GM23248 (cell line): ENCODE results near the gene OPRL1. TPM values are rescaled to one million over a fixed set of nuclear protein-coding genes. Genes with fewer than 3 reads are reported as not detected.

ENCODE experiments used
- DNase-seq: peaks from one replicate; pipeline ENCODE4 v3.0.0-alpha.2; 2015
- H2AFZ ChIP-seq: fragments of 200-600 bp; sonication (generic); 2 replicates; pipeline ENCODE4 v1.6.1; 2016; ENCODE audit warnings: antibody characterized with exemption
- H3F3A ChIP-seq: fragments of 200-600 bp; sonication (generic); 2 replicates; pipeline ENCODE4 v1.6.1; 2016; ENCODE audit warnings: mild to moderate bottlenecking, antibody characterized with exemption, mixed run types; ENCODE audit not compliant: insufficient read depth
- H3K27ac ChIP-seq: fragments of 200-600 bp; sonication (generic); 2 replicates; pipeline ENCODE4 v1.5.1; 2016; ENCODE audit warnings: mild to moderate bottlenecking
- H3K27me3 ChIP-seq: fragments of 200-600 bp; sonication (generic); replicated peaks from 2 replicates; pipeline ENCODE4 v1.6.1; 2016; ENCODE audit warnings: mild to moderate bottlenecking; ENCODE audit not compliant: insufficient read depth
- H3K36me3 ChIP-seq: fragments of 200-600 bp; sonication (generic); 2 replicates; pipeline ENCODE4 v1.6.1; 2016; ENCODE audit warnings: low read depth, mild to moderate bottlenecking
- H3K4me1 ChIP-seq: fragments of 200-600 bp; sonication (generic); 2 replicates; pipeline ENCODE4 v1.6.1; 2016; ENCODE audit warnings: mild to moderate bottlenecking; ENCODE audit not compliant: insufficient read depth
- H3K4me2 ChIP-seq: fragments of 200-600 bp; sonication (generic); one replicate; pipeline ENCODE4 v1.6.1; 2016; ENCODE audit warnings: mild to moderate bottlenecking; ENCODE audit not compliant: unreplicated experiment
- H3K4me3 ChIP-seq: fragments of 200-600 bp; sonication (generic); 2 replicates; pipeline ENCODE4 v1.5.1; 2016; ENCODE audit warnings: mild to moderate bottlenecking
- H3K79me2 ChIP-seq: fragments of 200-600 bp; sonication (generic); 2 replicates; pipeline ENCODE4 v1.6.1; 2016; ENCODE audit warnings: mild to moderate bottlenecking; ENCODE audit not compliant: insufficient read depth
- H3K9ac ChIP-seq: fragments of 200-600 bp; sonication (generic); 2 replicates; pipeline ENCODE4 v1.6.1; 2016; ENCODE audit warnings: mild to moderate bottlenecking
- H3K9me2 ChIP-seq: fragments of 200-600 bp; sonication (generic); 2 replicates; pipeline ENCODE4 v1.6.1; 2016; ENCODE audit warnings: mixed run types, mild to moderate bottlenecking, moderate library complexity; ENCODE audit not compliant: insufficient read depth
- H3K9me3 ChIP-seq: fragments of 200-600 bp; sonication (generic); one replicate; pipeline ENCODE4 v1.6.1; 2017; ENCODE audit warnings: low read depth
- H4K20me1 ChIP-seq: fragments of 200-600 bp; sonication (generic); 2 replicates; pipeline ENCODE4 v1.6.0; 2016; ENCODE audit not compliant: insufficient read depth
- EZH2 ChIP-seq: fragments of 200-600 bp; sonication (generic); IDR thresholded peaks from 2 replicates; pipeline ENCODE4 v1.6.1; 2018; ENCODE audit warnings: antibody characterized with exemption, mild to moderate bottlenecking; ENCODE audit not compliant: insufficient read depth, poor library complexity, severe bottlenecking
- EZH2phosphoT487 ChIP-seq: fragments of 200-600 bp; sonication (generic); IDR thresholded peaks from 2 replicates; pipeline ENCODE4 v1.6.1; 2018; ENCODE audit warnings: antibody characterized with exemption, moderate library complexity, mild to moderate bottlenecking, low read depth; ENCODE audit not compliant: insufficient read depth
- WGBS, 2 experiments: methylation state at CpG; one replicate each; pipeline ENCODE4 v1.1.6; 2015 to 2017; ENCODE audit warnings: low lambda C conversion rate in 2 of 2, low coverage in 1 of 2; ENCODE audit errors: missing lambda C conversion rate in 2 of 2; 5-methylcytosine and 5-hydroxymethylcytosine counted together
- in situ Hi-C: fragments of 300-500 bp; cut with MboI; formaldehyde crosslinking; loops from 2 replicates; pipeline ENCODE4 v1.15.0; 2020
- polyA plus RNA-seq: library from polyadenylated mRNA; unstranded; fragments of >200 nt; fragmentation: Nextera tagmentation; extraction: Ambion mirVana; gene quantifications from 2 replicates; pipeline ENCODE4 v1.2.1, GENCODE V29; 2016
- total RNA-seq: library from RNA; depleted of rRNA; stranded (reverse); fragments of >200 nt; shearing (Covaris generic); gene quantifications from 2 replicates; pipeline ENCODE4 v1.2.3, GENCODE V29; 2014

Gene OPRL1
- total and polyA plus RNA-seq, 2 experiments from 2014 or later, result 0.35 to 0.86 TPM

GRCh38 chr20:64073476-64074183, 6.3 kb upstream of the OPRL1 start:
- no peaks in the 10 kb centered on the region for H3K27me3 ChIP-seq
- in situ Hi-C loops, result no loop called here

GRCh38 chr20:64074184-64074789, 5.6 kb upstream of the OPRL1 start:
- Histone ChIP-seq H3K4me2 (no peak overlapping the region), H3K9ac (no peak overlapping the region), H3K9me2 (no peaks in the 10 kb centered on the region), H3K4me1 (peaks cover 10% of the 10 kb centered on the region), H3K79me2 (no peaks in the 10 kb centered on the region), H3K27me3 (no peaks in the 10 kb centered on the region), H3F3A (no peaks in the 10 kb centered on the region), H3K36me3 (no peaks in the 10 kb centered on the region), H4K20me1 (no peaks in the 10 kb centered on the region), H3K9me3 (no peaks in the 10 kb centered on the region), H3K27ac (no peak overlapping the region), H3K4me3 (no peak overlapping the region), H2AFZ (no peak overlapping the region)
- no peak for DNase-seq
- WGBS, 2 experiments, result 90 to 95% methylated on average over 22 to 28 of the region's 28 CpGs
- in situ Hi-C loops, result no loop called here
- no peak for TF ChIP-seq EZH2

More at GRCh38 chr20:64073476-64074183, 6.3 kb upstream of the OPRL1 start:
- Histone ChIP-seq H3K4me2 (no peak overlapping the region), H3K9ac (no peak overlapping the region), H3F3A (no peaks in the 10 kb centered on the region), H3K36me3 (no peaks in the 10 kb centered on the region), H4K20me1 (no peaks in the 10 kb centered on the region), H3K27ac (no peak overlapping the region), H3K9me3 (no peaks in the 10 kb centered on the region), H3K4me1 (peaks cover 6% of the 10 kb centered on the region), H3K4me3 (no peak overlapping the region), H3K79me2 (no peaks in the 10 kb centered on the region), H2AFZ (no peak overlapping the region), H3K9me2 (no peaks in the 10 kb centered on the region)
- WGBS, 2 experiments, result 88 to 92% methylated on average over 23 to 37 of the region's 37 CpGs
- no peak for DNase-seq
- no peak for TF ChIP-seq EZH2phosphoT487
- TF ChIP-seq EZH2, result no peak

GRCh38 chr20:64074963-64075362, 4.9 kb upstream of the OPRL1 start:
- no peak for DNase-seq
- no peaks in the 10 kb centered on the region for H3K9me2 ChIP-seq
- no peak overlapping the region for H2AFZ ChIP-seq
- TF ChIP-seq EZH2phosphoT487 (no peak), EZH2 (no peak)
- in situ Hi-C loops, result no loop called here
- no peak overlapping the region for H3K27ac ChIP-seq
- H3K4me3 ChIP-seq, result no peak overlapping the region
- no peaks in the 10 kb centered on the region for H3K79me2 ChIP-seq
- WGBS, 2 experiments, result 94 to 97% methylated on average over 8 of the region's 8 CpGs
- H3K4me2 ChIP-seq, result no peak overlapping the region
- no peaks in the 10 kb centered on the region for H3K36me3 ChIP-seq
- H3F3A ChIP-seq, result no peaks in the 10 kb centered on the region
- H3K9ac ChIP-seq, result no peak overlapping the region
- H4K20me1 ChIP-seq, result no peaks in the 10 kb centered on the region
- peaks cover 10% of the 10 kb centered on the region for H3K4me1 ChIP-seq
- no peaks in the 10 kb centered on the region for H3K9me3 ChIP-seq
- H3K27me3 ChIP-seq, result no peaks in the 10 kb centered on the region

GRCh38 chr20:64075556-64075955, 4.3 kb upstream of the OPRL1 start:
- 87 to 91% methylated on average over 9 to 12 of the region's 12 CpGs for WGBS, 2 experiments
- H3F3A ChIP-seq, result no peaks in the 10 kb centered on the region
- peaks cover 10% of the 10 kb centered on the region for H3K4me1 ChIP-seq
- H3K27me3 ChIP-seq, result no peaks in the 10 kb centered on the region
- H3K27ac ChIP-seq, result no peak overlapping the region
- no peak overlapping the region for H2AFZ ChIP-seq
- no peaks in the 10 kb centered on the region for H3K79me2 ChIP-seq
- in situ Hi-C loops, result no loop called here
- H3K9ac ChIP-seq, result no peak overlapping the region
- H3K9me3 ChIP-seq, result no peaks in the 10 kb centered on the region
- no peak for DNase-seq
- H3K36me3 ChIP-seq, result no peaks in the 10 kb centered on the region
- H3K4me2 ChIP-seq, result no peak overlapping the region
- TF ChIP-seq EZH2phosphoT487, result no peak
- no peak for TF ChIP-seq EZH2
- H4K20me1 ChIP-seq, result no peaks in the 10 kb centered on the region
- no peak overlapping the region for H3K4me3 ChIP-seq
- H3K9me2 ChIP-seq, result no peaks in the 10 kb centered on the region
